K562 (cell line): Measurements from ENCODE around the gene STPG4. TPM values are rescaled to one million over a fixed set of nuclear protein-coding genes. Genes with fewer than 3 reads are reported as not detected.

Experiments
- ATAC-seq: fragments of 200-7000 bp; cut with Tn5 transposase; 3 replicates; pipeline ENCODE4 v1.9.1; 2020; ENCODE audit warnings: moderate library complexity
- BruUV-seq: library from RNA; stranded (reverse); fragments of 400-500 nt; replicated peaks from 2 replicates; lab custom pipeline; 2021; lab: Mats Ljungman, UMichigan
- CTCF ChIA-PET: fragments of 300-600 bp; formaldehyde crosslinking; extraction: SDS; loops from one replicate; lab custom pipeline; 2021; ENCODE audit warnings: low intra/inter-chr PET ratio; lab: Yijun Ruan, JAX
- POLR2A ChIA-PET: fragments of 300-600, 350-650 bp; sonication (Branson Sonifier 250); formaldehyde crosslinking; extraction: SDS; loops from one replicate; lab custom pipeline; 2021; ENCODE audit warnings: antibody characterized with exemption, inconsistent platforms; lab: Yijun Ruan, JAX
- DNase-seq, 4 experiments: peaks; one replicate each; pipeline versions ENCODE4 v3.0.0 to v3.0.0-alpha.2; 2011 to 2018; ENCODE audit warnings: low spot score in 3 of 4, mixed read lengths in 3 of 4; ENCODE audit errors: extremely low read depth in 1 of 4
- FAIRE-seq: peaks from 2 replicates; lab custom pipeline; 2011; peaks lifted over from hg19 to GRCh38; lab: Jason Lieb, UNC
- H2AFZ ChIP-seq: 2 replicates; pipeline ENCODE4 v1.6.0; 2011; ENCODE audit warnings: low read depth, low read length, control low read depth, inconsistent platforms
- H3K27ac ChIP-seq: fragments of 200-600 bp; 3 replicates; pipeline ENCODE4 v1.8.0; 2011; ENCODE audit warnings: low read depth, mild to moderate bottlenecking, control low read depth, inconsistent platforms, low read length, moderate library complexity, mixed read lengths; ENCODE audit errors: extremely low read depth
- H3K27me3 ChIP-seq, 2 experiments: fragments of 300-600 bp in 1 of 2; 2 replicates in 1 of 2; 3 replicates in 1 of 2; pipeline versions ENCODE4 v1.6.0 to v1.8.0; 2011; ENCODE audit warnings: inconsistent platforms in 2 of 2, low read length in 2 of 2, mild to moderate bottlenecking in 1 of 2, mixed read lengths in 1 of 2, moderate library complexity in 1 of 2; ENCODE audit not compliant: control insufficient read depth in 2 of 2, insufficient read depth in 2 of 2
- H3K36me3 ChIP-seq: fragments of 300-600 bp; 3 replicates; pipeline ENCODE4 v1.8.0; 2011; ENCODE audit warnings: mild to moderate bottlenecking, low read length, inconsistent platforms; ENCODE audit not compliant: control insufficient read depth, insufficient read depth
- H3K4me1 ChIP-seq, 2 experiments: fragments of 200-600 bp in 1 of 2; replicated peaks in 1 of 2; 2 replicates in 1 of 2; 3 replicates in 1 of 2; pipeline versions ENCODE4 v1.5.1 to v1.8.0; 2011; ENCODE audit warnings: inconsistent platforms in 2 of 2, low read length in 2 of 2, mild to moderate bottlenecking in 1 of 2, mixed read lengths in 1 of 2, moderate library complexity in 1 of 2; ENCODE audit not compliant: control insufficient read depth in 2 of 2, insufficient read depth in 2 of 2
- H3K4me2 ChIP-seq: 2 replicates; pipeline ENCODE4 v1.6.1; 2011; ENCODE audit warnings: low read length, control low read depth, inconsistent platforms, mixed read lengths; ENCODE audit not compliant: insufficient read depth
- H3K4me3 ChIP-seq: fragments of 200-600 bp; sonication (generic), shearing (Covaris generic); 2 replicates; pipeline ENCODE4 v1.5.1; 2016; ENCODE audit warnings: control low read depth, inconsistent platforms
- H3K79me2 ChIP-seq: fragments of 200-600 bp; 3 replicates; pipeline ENCODE4 v1.8.0; 2011; ENCODE audit warnings: low read length, inconsistent platforms; ENCODE audit not compliant: control insufficient read depth, insufficient read depth
- H3K9ac ChIP-seq, 2 experiments: 2 replicates each; pipeline versions ENCODE4 v1.6.0 to v1.6.1; 2011; ENCODE audit warnings: low read depth in 2 of 2, low read length in 2 of 2, control low read depth in 1 of 2, inconsistent platforms in 1 of 2, mild to moderate bottlenecking in 1 of 2, mixed read lengths in 1 of 2; ENCODE audit not compliant: insufficient read depth in 1 of 2
- H3K9me1 ChIP-seq: one replicate; pipeline ENCODE4 v1.6.0; 2011; ENCODE audit warnings: inconsistent platforms, mild to moderate bottlenecking, low read length, moderate library complexity; ENCODE audit not compliant: control insufficient read depth, insufficient read depth
- H3K9me3 ChIP-seq: replicated peaks from 2 replicates; pipeline ENCODE4 v1.5.1; 2011; ENCODE audit warnings: low read depth, low read length, inconsistent platforms; ENCODE audit not compliant: control insufficient read depth, insufficient read depth
- H4K20me1 ChIP-seq: replicated peaks from 2 replicates; pipeline ENCODE4 v1.6.1; 2011; ENCODE audit warnings: low read length, inconsistent platforms, mixed read lengths; ENCODE audit not compliant: control insufficient read depth, insufficient read depth
- NFATC3 ChIP-seq: fragments of 450-650 bp; IDR thresholded peaks from 2 replicates; pipeline ENCODE4 v1.6.1; 2017; ENCODE audit warnings: mild to moderate bottlenecking
- WGBS: fragments of 100-300 bp; shearing (Covaris generic); methylation state at CpG from one replicate; pipeline ENCODE4 v1.1.6; 2016; ENCODE audit warnings: low coverage, mixed read lengths; ENCODE audit not compliant: insufficient coverage; ENCODE audit errors: missing lambda C conversion rate; 5-methylcytosine and 5-hydroxymethylcytosine counted together
- in situ Hi-C: fragments of 300-500 bp; cut with MboI; formaldehyde crosslinking; loops from 4 replicates; pipeline ENCODE4 v1.15.0; 2018; ENCODE audit warnings: inconsistent platforms, mixed read lengths
- intact Hi-C: fragments of 100-400 bp; cut with micrococcal nuclease; formaldehyde crosslinking; loops from 2 replicates; pipeline ENCODE4 v1.14.2; 2022
- polyA plus RNA-seq, 8 experiments: library from polyadenylated mRNA; depleted of rRNA in 4 of 8; stranded (reverse) in 5 of 8; unstranded in 3 of 8; fragments of >200 nt; fragmentation: Nextera tagmentation in 2 of 8; fragmentation: Illumina TruSeq in 1 of 8; extraction: Ambion mirVana in 2 of 8; extraction: Trizol in 1 of 8; gene quantifications; 2 replicates each; pipeline versions ENCODE4 v1.2.1 to v1.2.3, GENCODE V29; 2011 to 2014; ENCODE audit warnings: inconsistent platforms in 1 of 8, missing spikeins in 1 of 8
- total RNA-seq, 7 experiments: library from RNA; depleted of rRNA in 6 of 7; stranded (reverse); fragments of >200 nt in 6 of 7; fragmentation: Illumina TruSeq in 2 of 7; extraction: Trizol in 2 of 7; gene quantifications; 2 replicates each; pipeline versions ENCODE4 v1.2.1 to v1.2.3, GENCODE V29; 2011 to 2021; ENCODE audit warnings: low replicate concordance in 1 of 7
- TF ChIP-seq, protein P1 (sequence below): fragments of 450-650 bp; IDR thresholded peaks from 2 replicates; pipeline ENCODE4 v1.6.1; 2016

Gene STPG4
- total and polyA plus RNA-seq, 9 of the 15 experiments (the other 6 are each of a cell fraction or from before 2014, with no cell fraction given): 0.10 to 0.68 (median 0.22) TPM; not detected in 6

DNA sequence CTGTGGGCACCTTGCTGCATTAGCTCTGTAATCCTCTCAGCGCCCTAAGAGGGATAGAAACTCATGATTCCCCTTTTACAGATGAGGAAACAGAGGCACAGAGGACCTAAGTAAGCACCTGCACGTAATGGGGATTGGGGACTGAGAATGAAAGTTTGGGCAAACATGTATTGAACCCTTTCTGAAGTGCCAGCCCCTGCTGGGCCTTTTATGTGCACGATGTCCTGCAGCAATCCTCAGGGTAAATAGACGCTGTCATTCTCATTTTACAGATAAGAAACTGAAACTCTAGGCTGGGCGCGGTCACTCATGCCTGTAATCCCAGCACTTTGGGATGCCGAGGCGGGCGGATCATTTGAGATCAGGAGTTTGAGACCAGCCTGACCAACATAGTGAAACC is 117.4 kb downstream of the STPG4 start:
- no peak overlapping the region for H3K4me2 ChIP-seq
- no peak for ATAC-seq
- DNase-seq: peak in 1 of 4 experiments; percentile 10
- CTCF ChIA-PET: no interaction called here
- POLR2A ChIA-PET: no interaction called here
- no TSS peak for BruUV-seq
- no peaks in the 10 kb centered on the region for H3K9me1 ChIP-seq
- WGBS: 44% methylated on average over 9 of the region's 9 CpGs
- H4K20me1 ChIP-seq: peaks cover 2% of the 10 kb centered on the region; the same call in 1 of the 2 replicates
- H3K79me2 ChIP-seq: no peaks in the 10 kb centered on the region
- no peaks in the 10 kb centered on the region for H3K9me3 ChIP-seq
- peak; percentile 57 for FAIRE-seq
- TF ChIP-seq, protein P1, sequence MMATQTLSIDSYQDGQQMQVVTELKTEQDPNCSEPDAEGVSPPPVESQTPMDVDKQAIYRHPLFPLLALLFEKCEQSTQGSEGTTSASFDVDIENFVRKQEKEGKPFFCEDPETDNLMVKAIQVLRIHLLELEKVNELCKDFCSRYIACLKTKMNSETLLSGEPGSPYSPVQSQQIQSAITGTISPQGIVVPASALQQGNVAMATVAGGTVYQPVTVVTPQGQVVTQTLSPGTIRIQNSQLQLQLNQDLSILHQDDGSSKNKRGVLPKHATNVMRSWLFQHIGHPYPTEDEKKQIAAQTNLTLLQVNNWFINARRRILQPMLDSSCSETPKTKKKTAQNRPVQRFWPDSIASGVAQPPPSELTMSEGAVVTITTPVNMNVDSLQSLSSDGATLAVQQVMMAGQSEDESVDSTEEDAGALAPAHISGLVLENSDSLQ: peak; percentile 37
- no peak for TF ChIP-seq NFATC3
- H3K4me1 ChIP-seq: peaks cover 9 to 14% of the 10 kb centered on the region in 2 experiments; a peak in 4 of 5 replicates
- in situ Hi-C loops (no loop called here), intact Hi-C loops (no loop called here)
- H3K27ac ChIP-seq: no peak overlapping the region
- no peak overlapping the region for H3K9ac ChIP-seq
- H3K36me3 ChIP-seq: no peaks in the 10 kb centered on the region
- no peak overlapping the region for H2AFZ ChIP-seq
- H3K4me3 ChIP-seq: no peak overlapping the region
- H3K27me3 ChIP-seq: no peaks in the 10 kb centered on the region

Other genes starting within 250 kb of the STPG4 start
- 78.6 and 82.9 TPM in 2 replicates for gene MCFD2, start 239.5 kb downstream of the STPG4 start, total RNA-seq (2014; rRNA removed)
- gene MCFD2, start 239.5 kb downstream of the STPG4 start, total RNA-seq (2014; rRNA removed; fragmentation: Illumina TruSeq; extraction: Trizol): 99.4 and 117 TPM in 2 replicates
- 95.8 and 100 TPM in 2 replicates for gene MCFD2, start 239.5 kb downstream of the STPG4 start, total RNA-seq (2015; rRNA removed; fragmentation: Illumina TruSeq; extraction: Trizol)
- 115 and 125 TPM in 2 replicates for gene MCFD2, start 239.5 kb downstream of the STPG4 start, total RNA-seq (2021)
- gene MCFD2, start 239.5 kb downstream of the STPG4 start, polyA plus RNA-seq (2011; rRNA removed): 165 and 201 TPM in 2 replicates
- 110 and 123 TPM in 2 replicates for gene MCFD2, start 239.5 kb downstream of the STPG4 start, polyA plus RNA-seq (2014; fragmentation: Illumina TruSeq; extraction: Trizol)
- 100 to 1,000 TPM; 217 to 237 TPM for gene MCFD2, start 239.5 kb downstream of the STPG4 start, polyA plus RNA-seq (2014; fragmentation: Nextera tagmentation; extraction: Ambion mirVana)
- gene MCFD2, start 239.5 kb downstream of the STPG4 start, polyA plus RNA-seq (2014; rRNA removed): 94.0 and 99.3 TPM in 2 replicates
- gene TTC7A, start 214.1 kb downstream of the STPG4 start, total RNA-seq (2014; rRNA removed): 9.3 and 10.9 TPM in 2 replicates
- gene TTC7A, start 214.1 kb downstream of the STPG4 start, total RNA-seq (2014; rRNA removed; fragmentation: Illumina TruSeq; extraction: Trizol): 4.2 and 4.8 TPM in 2 replicates
- gene TTC7A, start 214.1 kb downstream of the STPG4 start, total RNA-seq (2015; rRNA removed; fragmentation: Illumina TruSeq; extraction: Trizol): 5.8 and 5.9 TPM in 2 replicates
- 14.5 and 15.0 TPM in 2 replicates for gene TTC7A, start 214.1 kb downstream of the STPG4 start, total RNA-seq (2021)
- 7.1 and 9.3 TPM in 2 replicates for gene TTC7A, start 214.1 kb downstream of the STPG4 start, polyA plus RNA-seq (2011; rRNA removed)
- gene TTC7A, start 214.1 kb downstream of the STPG4 start, polyA plus RNA-seq (2014; fragmentation: Illumina TruSeq; extraction: Trizol): 7.7 and 8.8 TPM in 2 replicates
- under 1 TPM; 0.68 to 0.70 TPM for gene TTC7A, start 214.1 kb downstream of the STPG4 start, polyA plus RNA-seq (2014; fragmentation: Nextera tagmentation; extraction: Ambion mirVana)
- 6.8 and 7.7 TPM in 2 replicates for gene TTC7A, start 214.1 kb downstream of the STPG4 start, polyA plus RNA-seq (2014; rRNA removed)
- 304 and 331 TPM in 2 replicates for gene CALM2, start 21.2 kb upstream of the STPG4 start, total RNA-seq (2014; rRNA removed)
- 656 and 729 TPM in 2 replicates for gene CALM2, start 21.2 kb upstream of the STPG4 start, total RNA-seq (2014; rRNA removed; fragmentation: Illumina TruSeq; extraction: Trizol)
- 436 and 447 TPM in 2 replicates for gene CALM2, start 21.2 kb upstream of the STPG4 start, total RNA-seq (2015; rRNA removed; fragmentation: Illumina TruSeq; extraction: Trizol)
- 357 and 363 TPM in 2 replicates for gene CALM2, start 21.2 kb upstream of the STPG4 start, total RNA-seq (2021)
- gene CALM2, start 21.2 kb upstream of the STPG4 start, polyA plus RNA-seq (2011; rRNA removed): 225 and 326 TPM in 2 replicates
- 457 and 479 TPM in 2 replicates for gene CALM2, start 21.2 kb upstream of the STPG4 start, polyA plus RNA-seq (2014; fragmentation: Illumina TruSeq; extraction: Trizol)
- 1,000 to 10,000 TPM; 1,257 to 1,855 TPM for gene CALM2, start 21.2 kb upstream of the STPG4 start, polyA plus RNA-seq (2014; fragmentation: Nextera tagmentation; extraction: Ambion mirVana)
- 316 and 329 TPM in 2 replicates for gene CALM2, start 21.2 kb upstream of the STPG4 start, polyA plus RNA-seq (2014; rRNA removed)
- gene EPCAM, start 214.0 kb upstream of the STPG4 start, total RNA-seq (2014; rRNA removed): 50.1 and 51.8 TPM in 2 replicates
- 85.5 and 89.2 TPM in 2 replicates for gene EPCAM, start 214.0 kb upstream of the STPG4 start, total RNA-seq (2014; rRNA removed; fragmentation: Illumina TruSeq; extraction: Trizol)
- gene EPCAM, start 214.0 kb upstream of the STPG4 start, total RNA-seq (2015; rRNA removed; fragmentation: Illumina TruSeq; extraction: Trizol): 83.2 and 86.1 TPM in 2 replicates
- 62.9 and 63.1 TPM in 2 replicates for gene EPCAM, start 214.0 kb upstream of the STPG4 start, total RNA-seq (2021)
- 54.2 and 68.9 TPM in 2 replicates for gene EPCAM, start 214.0 kb upstream of the STPG4 start, polyA plus RNA-seq (2011; rRNA removed)
- gene EPCAM, start 214.0 kb upstream of the STPG4 start, polyA plus RNA-seq (2014; fragmentation: Illumina TruSeq; extraction: Trizol): 68.8 and 95.5 TPM in 2 replicates
- gene EPCAM, start 214.0 kb upstream of the STPG4 start, polyA plus RNA-seq (2014; fragmentation: Nextera tagmentation; extraction: Ambion mirVana): 10 to 100 TPM; 59.0 to 63.1 TPM
- 76.3 and 77.2 TPM in 2 replicates for gene EPCAM, start 214.0 kb upstream of the STPG4 start, polyA plus RNA-seq (2014; rRNA removed)
- gene MSH2, start 247.8 kb upstream of the STPG4 start, total RNA-seq (2014; rRNA removed): 85.9 and 99.2 TPM in 2 replicates
- 139 and 161 TPM in 2 replicates for gene MSH2, start 247.8 kb upstream of the STPG4 start, total RNA-seq (2014; rRNA removed; fragmentation: Illumina TruSeq; extraction: Trizol)
- gene MSH2, start 247.8 kb upstream of the STPG4 start, total RNA-seq (2015; rRNA removed; fragmentation: Illumina TruSeq; extraction: Trizol): 109 and 118 TPM in 2 replicates
- gene MSH2, start 247.8 kb upstream of the STPG4 start, total RNA-seq (2021): 95.1 and 113 TPM in 2 replicates
- 85.0 and 133 TPM in 2 replicates for gene MSH2, start 247.8 kb upstream of the STPG4 start, polyA plus RNA-seq (2011; rRNA removed)
- 113 and 125 TPM in 2 replicates for gene MSH2, start 247.8 kb upstream of the STPG4 start, polyA plus RNA-seq (2014; fragmentation: Illumina TruSeq; extraction: Trizol)
- gene MSH2, start 247.8 kb upstream of the STPG4 start, polyA plus RNA-seq (2014; fragmentation: Nextera tagmentation; extraction: Ambion mirVana): 10 to 100 TPM; 51.8 to 60.6 TPM
- gene MSH2, start 247.8 kb upstream of the STPG4 start, polyA plus RNA-seq (2014; rRNA removed): 93.2 and 93.3 TPM in 2 replicates